Activated CD8-positive, alpha-beta T cell treated with anti-CD3 and anti-CD28 coated beads for 36 hours (primary cell): Measurements from ENCODE around the gene FAM110D. TPM values are rescaled to one million over a fixed set of nuclear protein-coding genes. Genes with fewer than 3 reads are reported as not detected.

Experiments
- ATAC-seq: fragments of 200-7000 bp; cut with Tn5 transposase; one replicate; pipeline ENCODE4 v1.10.0; 2021; ENCODE audit warnings: mild to moderate bottlenecking, moderate library complexity
- CTCF ChIA-PET: fragments of 350-600 bp; sonication (Branson Sonifier 250); formaldehyde crosslinking; loops from one replicate; lab custom pipeline; 2021; ENCODE audit warnings: antibody characterized with exemption; lab: Charles Lee
- POLR2A ChIA-PET: fragments of 350-600 bp; sonication (Branson Sonifier 250); formaldehyde crosslinking; loops from one replicate; lab custom pipeline; 2021; ENCODE audit warnings: antibody characterized with exemption; lab: Charles Lee
- DNase-seq: peaks from one replicate; pipeline ENCODE4 v3.0.0-alpha.2; 2020
- H3K27ac Mint-ChIP-seq: one replicate; pipeline ENCODE4 v1.8.0; 2021; ENCODE audit warnings: mild to moderate bottlenecking, mixed read lengths
- H3K27me3 Mint-ChIP-seq: one replicate; pipeline ENCODE4 v1.8.0; 2021; ENCODE audit warnings: mixed read lengths
- H3K36me3 Mint-ChIP-seq: one replicate; pipeline ENCODE4 v1.8.0; 2021; ENCODE audit warnings: low read depth, mixed read lengths
- H3K4me1 Mint-ChIP-seq: one replicate; pipeline ENCODE4 v1.8.0; 2021; ENCODE audit warnings: low read depth, mixed read lengths
- H3K4me3 Mint-ChIP-seq: one replicate; pipeline ENCODE4 v1.8.0; 2021; ENCODE audit warnings: mild to moderate bottlenecking, moderate library complexity, mixed read lengths
- H3K9me3 Mint-ChIP-seq: one replicate; pipeline ENCODE4 v1.8.0; 2021; ENCODE audit warnings: mixed read lengths
- CTCF ChIP-seq: fragments of 200-600 bp; IDR thresholded peaks from one replicate; pipeline ENCODE4 v1.8.0; 2022; ENCODE audit warnings: antibody characterized with exemption, mild to moderate bottlenecking
- intact Hi-C: fragments of 100-400 bp; cut with micrococcal nuclease; formaldehyde crosslinking; loops from one replicate; pipeline ENCODE4 v1.10.0; 2022
- total RNA-seq, 2 experiments: library from RNA; stranded (reverse); gene quantifications; one replicate each; pipeline ENCODE4 v1.2.3, GENCODE V29; 2021

FAM110D gene
- total RNA-seq, 2 experiments from 2014 or later = not detected

- Mint-ChIP-seq H3K27me3 (peaks cover 25% of the 10 kb centered on the region), H3K4me3 (peak overlapping the region; percentile 61), H3K27ac (no peak overlapping the region), H3K4me1 (peaks cover 7% of the 10 kb centered on the region), H3K36me3 (no peaks in the 10 kb centered on the region), H3K9me3 (no peaks in the 10 kb centered on the region)
- DNase-seq = no peak
- TF ChIP-seq CTCF = no peak
- no peak for ATAC-seq
- intact Hi-C loops = loop anchor here (5.0 kb wide), 1 partner anchor 70 kb away; the partner anchor contains the start of gene CEP85
- CTCF ChIA-PET = interaction anchor here (1.0 to 1.6 kb wide), 5 partner anchors 12 to 72 kb away, joined by 3 to 6 read pairs (median 3); partner anchors contain the start of gene CEP85
- POLR2A ChIA-PET = no interaction called here
Measured at GRCh38 chr1:26162220-26162709, 3.4 kb downstream of the FAM110D start.

- POLR2A ChIA-PET = interaction anchor here (0.6 kb wide), 1 partner anchor 69 kb away, joined by 3 read pairs; no protein-coding TSS in a partner anchor
- no peak overlapping the region for H3K27ac Mint-ChIP-seq
- DNase-seq (no peak), ATAC-seq (no peak)
- TF ChIP-seq CTCF = no peak
- H3K9me3 Mint-ChIP-seq = no peaks in the 10 kb centered on the region
- intact Hi-C loops = loop anchor here (5.0 kb wide), 1 partner anchor 69 kb away; the partner anchor contains the start of gene CEP85
- CTCF ChIA-PET = interaction anchor here (0.6 to 1.5 kb wide), 8 partner anchors 13 to 380 kb away, joined by 3 to 6 read pairs (median 3); no protein-coding TSS in a partner anchor
- H3K36me3 Mint-ChIP-seq = no peaks in the 10 kb centered on the region
- H3K27me3 Mint-ChIP-seq = peaks cover 21% of the 10 kb centered on the region
- no peak overlapping the region for H3K4me3 Mint-ChIP-seq
- peaks cover 7% of the 10 kb centered on the region for H3K4me1 Mint-ChIP-seq
Measured at GRCh38 chr1:26163684-26164035, 4.8 kb downstream of the FAM110D start.

GRCh38 chr1:26164036-26164860, 5.4 kb downstream of the FAM110D start:
- Mint-ChIP-seq H3K27me3 (peaks cover 21% of the 10 kb centered on the region), H3K36me3 (no peaks in the 10 kb centered on the region), H3K4me3 (peak overlapping the region; percentile 4), H3K27ac (no peak overlapping the region), H3K9me3 (no peaks in the 10 kb centered on the region), H3K4me1 (peaks cover 7% of the 10 kb centered on the region)
- ATAC-seq = peak; percentile 70
- intact Hi-C loops = loop anchor here (5.0 kb wide), 1 partner anchor 68 kb away; the partner anchor contains the start of gene CEP85
- CTCF ChIA-PET = interaction anchor here (0.7 to 1.6 kb wide), 12 partner anchors 13 to 158 kb away, joined by 3 to 7 read pairs (median 4); partner anchors contain the start of gene CEP85
- POLR2A ChIA-PET = interaction anchor here (0.6 kb wide), 1 partner anchor 68 kb away, joined by 3 read pairs; no protein-coding TSS in a partner anchor
- TF ChIP-seq CTCF = peak; percentile 88
- peak; percentile 49 for DNase-seq

GRCh38 chr1:26164861-26165842, 6.3 kb downstream of the FAM110D start:
- Mint-ChIP-seq H3K27ac (no peak overlapping the region), H3K9me3 (no peaks in the 10 kb centered on the region), H3K4me1 (peaks cover 7% of the 10 kb centered on the region), H3K27me3 (peaks cover 16% of the 10 kb centered on the region), H3K36me3 (peaks cover under 1% of the 10 kb centered on the region), H3K4me3 (peak overlapping the region; percentile 4)
- intact Hi-C loops = loop anchor here (5.0 kb wide), 1 partner anchor 67 kb away; the partner anchor contains the start of gene CEP85
- CTCF ChIA-PET = interaction anchor here (0.7 to 1.6 kb wide), 7 partner anchors 20 to 194 kb away, joined by 3 to 7 read pairs (median 4); partner anchors contain the start of gene CEP85
- no peak for ATAC-seq
- no peak for TF ChIP-seq CTCF
- DNase-seq = no peak
- POLR2A ChIA-PET = interaction anchor here (0.6 to 1.3 kb wide), 3 partner anchors 8 to 311 kb away, joined by 3 read pairs; no protein-coding TSS in a partner anchor
